HL-60/S4 treated with phorbol 12-myristate 13-acetate at 8.2 ng/mL for 4 days and 3 days (cell line): ENCODE results near the gene BLVRA.
"Not testable (repeated sequence)": the region's sequence is repeated elsewhere in the genome, so short reads cannot be mapped to it uniquely, and the experiment has no call there.

Experiments
- in situ Hi-C: fragments of 300-500 bp; cut with MboI; formaldehyde crosslinking; loops from 2 replicates; pipeline ENCODE4 v1.15.0; 2022; ENCODE audit warnings: low sequenced_read_pairs

The BLVRA gene

DNA sequence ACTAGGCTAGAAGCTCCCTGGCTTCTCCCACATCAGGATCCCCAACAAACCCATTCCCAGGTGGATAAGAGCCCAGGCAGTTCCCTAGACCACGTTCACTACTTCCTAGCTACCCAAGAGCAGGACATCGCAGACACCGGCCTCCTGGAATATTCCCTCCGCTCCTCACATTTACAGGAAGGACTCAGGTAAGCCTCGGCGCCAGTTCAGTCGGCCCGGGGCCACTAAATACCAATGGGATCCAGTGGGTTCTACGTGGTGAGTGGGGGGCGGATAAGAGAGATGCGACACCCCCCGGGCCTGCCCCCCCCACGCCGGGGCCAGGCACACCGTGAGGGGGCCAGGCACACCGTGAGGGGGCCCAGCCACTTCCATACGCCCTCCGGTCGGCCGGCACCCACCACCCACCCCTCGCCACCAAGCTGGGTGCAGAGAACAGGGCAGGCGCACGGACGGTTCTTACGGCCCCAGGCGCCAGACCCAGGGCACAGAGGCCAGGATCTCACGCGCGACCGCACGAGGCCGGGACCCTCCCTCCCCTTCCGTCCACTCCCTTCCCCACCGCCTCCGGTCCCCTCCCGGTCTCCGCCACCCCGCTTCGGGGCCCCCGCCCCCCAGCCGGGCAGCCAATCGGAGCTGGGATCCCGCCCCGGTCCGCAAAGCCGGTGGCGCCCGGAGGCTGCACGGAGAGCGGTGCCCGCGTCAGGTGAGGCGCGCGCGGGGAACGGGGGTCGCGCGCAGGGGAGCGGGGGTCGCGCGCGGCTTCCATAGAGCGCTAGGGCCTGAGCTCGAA is at the start of gene BLVRA:
TSS of gene BLVRA (plus strand) at position 652 of the 793 bp plus-strand sequence. CDS start 12,479 bp downstream, outside the sequence.
- in situ Hi-C loops = no loop called here

GRCh38 chr7:43711503-43711902 is 47.0 kb upstream of the BLVRA start:
- in situ Hi-C loops = loop anchor here (25.0 kb wide), 1 partner anchor 124 kb away; the partner anchor contains the start of gene STK17A

DNA sequence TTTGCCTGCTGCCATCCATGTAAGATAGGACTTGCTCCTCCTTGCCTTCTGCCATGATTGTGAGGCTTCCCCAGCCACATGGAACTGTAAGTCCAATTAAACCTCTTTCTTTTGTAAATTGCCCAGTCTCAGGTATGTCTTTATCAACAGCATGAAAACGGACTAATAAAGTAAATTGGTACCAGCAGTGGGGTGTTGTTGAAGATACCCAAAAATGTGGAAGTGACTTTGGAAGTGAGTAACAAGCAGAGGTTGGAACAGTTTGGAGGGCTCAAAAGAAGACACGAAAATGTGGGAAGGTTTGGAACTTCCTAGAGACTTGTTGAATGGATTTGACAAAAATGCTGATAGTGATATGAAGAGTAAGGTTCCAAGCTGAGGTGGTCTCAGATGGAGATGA is 42.5 kb upstream of the BLVRA start:
- in situ Hi-C loops = loop anchor here (25.0 kb wide), 1 partner anchor 129 kb away; the partner anchor contains the start of gene STK17A

DNA sequence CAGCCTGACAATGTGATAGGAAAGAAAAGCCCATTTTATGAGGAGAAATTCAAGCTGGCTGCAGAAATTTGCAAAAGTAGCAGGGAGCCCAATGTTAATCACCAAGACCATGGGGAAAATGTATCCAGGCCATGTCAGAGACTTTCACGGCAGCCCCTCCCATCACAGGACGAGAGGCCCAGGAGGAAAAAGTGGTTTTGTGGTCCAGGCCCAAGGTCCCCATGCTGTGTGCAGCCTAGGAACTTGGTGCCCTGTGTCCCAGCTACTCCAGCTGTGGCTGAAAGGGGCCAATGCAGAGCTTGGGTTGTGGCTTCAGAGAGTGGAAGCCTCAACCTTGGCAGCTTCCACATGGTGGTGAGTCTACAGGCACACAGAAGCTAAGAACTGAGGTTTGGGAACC is 41.9 kb upstream of the BLVRA start:
- in situ Hi-C loops = loop anchor here (25.0 kb wide), 1 partner anchor 129 kb away; the partner anchor contains the start of gene STK17A

- in situ Hi-C loops = loop anchor here (25.0 kb wide), 1 partner anchor 134 kb away; the partner anchor contains the start of gene STK17A
Measured at GRCh38 chr7:43721193-43721806, 37.2 kb upstream of the BLVRA start.

DNA sequence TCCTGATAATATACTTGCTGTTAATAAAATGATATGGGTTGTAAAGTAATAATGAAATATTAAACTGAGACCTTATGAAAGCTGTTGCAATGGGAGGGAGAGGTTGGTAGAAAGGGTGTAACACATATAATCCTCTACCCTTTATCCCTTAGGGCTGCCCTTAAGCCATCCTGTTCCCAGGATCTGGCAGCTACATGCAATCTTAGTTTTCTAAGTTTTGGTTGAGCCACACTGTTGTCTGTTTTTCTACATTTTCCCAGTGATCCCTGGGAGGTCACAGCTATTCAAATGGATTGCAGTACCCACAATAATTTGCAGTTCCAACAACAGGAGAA is 35.5 kb upstream of the BLVRA start:
- in situ Hi-C loops = loop anchor here (25.0 kb wide), 1 partner anchor 136 kb away; the partner anchor contains the start of gene STK17A

- in situ Hi-C loops = no loop called here
Measured at GRCh38 chr7:43725251-43725650, 33.2 kb upstream of the BLVRA start.

- in situ Hi-C loops = no loop called here
Measured at GRCh38 chr7:43726466-43726865, 32.0 kb upstream of the BLVRA start.

- in situ Hi-C loops = no loop called here
Measured at GRCh38 chr7:43727003-43727402, 31.5 kb upstream of the BLVRA start.

DNA sequence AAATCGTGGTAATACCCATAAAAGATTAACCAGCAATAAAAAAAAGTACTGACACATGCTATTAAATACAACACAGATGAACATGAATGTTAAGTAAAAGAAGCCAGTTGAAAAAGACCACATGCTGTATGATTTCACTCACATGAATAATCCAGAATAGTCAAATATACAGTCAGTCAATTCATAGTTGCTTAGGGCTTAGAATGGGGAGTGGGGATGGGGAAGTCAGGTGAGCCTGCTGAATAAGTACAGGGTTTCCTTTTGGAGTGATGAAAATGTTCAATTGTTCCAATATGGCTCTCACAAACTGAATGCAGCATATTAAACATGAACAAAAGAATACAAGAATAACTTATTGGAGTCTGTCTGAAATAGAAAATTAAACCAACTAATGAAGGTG is 31.0 kb upstream of the BLVRA start:
- in situ Hi-C loops = no loop called here

DNA sequence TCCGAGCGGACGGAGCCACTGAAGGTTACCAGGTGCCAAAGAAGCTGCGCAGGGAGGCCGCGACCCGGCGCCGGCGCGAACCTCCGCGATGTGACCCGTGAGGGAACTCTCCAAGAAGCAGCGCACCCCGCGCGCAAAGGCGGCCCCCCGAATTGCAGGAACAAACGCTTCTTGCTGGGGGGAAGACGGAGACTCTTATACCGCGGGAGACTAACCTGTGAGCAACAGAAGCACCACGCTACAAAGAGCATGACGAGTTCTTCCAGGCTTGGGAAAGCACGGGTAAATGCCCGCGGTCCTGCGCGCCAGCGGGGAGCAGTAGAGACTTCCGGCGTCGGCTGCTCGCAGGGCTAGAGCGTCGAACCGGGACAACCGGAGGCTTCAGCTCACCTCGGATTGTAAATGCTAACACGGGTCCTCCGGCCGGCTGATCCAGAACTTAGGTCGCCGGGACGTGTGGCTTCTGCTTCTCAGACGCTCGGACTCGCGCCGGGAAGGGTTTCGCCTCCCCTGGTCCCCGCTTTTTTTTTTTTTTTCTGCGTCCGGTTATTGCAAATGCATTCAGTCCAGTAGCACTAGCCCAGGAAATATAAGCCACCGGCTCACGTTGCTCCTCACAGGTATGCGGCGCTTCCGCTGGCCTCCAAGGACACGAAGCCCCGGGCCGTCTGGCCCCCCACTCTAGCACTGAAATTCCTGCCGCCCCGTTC is 29.1 kb upstream of the BLVRA start, which contains the start of gene COA1:
TSS of gene COA1 (minus strand) at position 310 of the 710 bp plus-strand sequence. CDS start 80,909 bp downstream, outside the sequence.
- in situ Hi-C loops = no loop called here

- in situ Hi-C loops = no loop called here
Measured at GRCh38 chr7:43729924-43730248, 28.6 kb upstream of the BLVRA start.

DNA sequence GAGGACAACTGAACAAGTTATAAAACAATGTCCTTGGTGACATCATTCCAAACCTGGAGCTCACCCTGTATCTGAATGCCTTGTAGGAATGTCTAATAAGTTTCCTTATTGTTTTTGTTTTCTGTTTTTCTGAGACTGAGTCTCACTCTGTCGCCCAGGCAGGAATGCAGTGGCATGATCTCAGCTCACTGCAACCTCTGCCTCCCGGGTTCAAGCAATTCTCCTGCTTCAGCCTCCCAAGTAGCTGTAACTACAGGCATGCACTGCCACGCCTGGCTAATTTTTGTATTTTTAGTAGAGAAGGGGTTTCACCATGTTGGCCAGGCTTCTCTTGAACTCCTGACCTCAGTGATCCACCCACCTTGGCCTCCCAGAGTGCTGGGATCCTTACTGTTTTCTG is 27.0 kb upstream of the BLVRA start:
- in situ Hi-C loops = not testable (repeated sequence)

DNA sequence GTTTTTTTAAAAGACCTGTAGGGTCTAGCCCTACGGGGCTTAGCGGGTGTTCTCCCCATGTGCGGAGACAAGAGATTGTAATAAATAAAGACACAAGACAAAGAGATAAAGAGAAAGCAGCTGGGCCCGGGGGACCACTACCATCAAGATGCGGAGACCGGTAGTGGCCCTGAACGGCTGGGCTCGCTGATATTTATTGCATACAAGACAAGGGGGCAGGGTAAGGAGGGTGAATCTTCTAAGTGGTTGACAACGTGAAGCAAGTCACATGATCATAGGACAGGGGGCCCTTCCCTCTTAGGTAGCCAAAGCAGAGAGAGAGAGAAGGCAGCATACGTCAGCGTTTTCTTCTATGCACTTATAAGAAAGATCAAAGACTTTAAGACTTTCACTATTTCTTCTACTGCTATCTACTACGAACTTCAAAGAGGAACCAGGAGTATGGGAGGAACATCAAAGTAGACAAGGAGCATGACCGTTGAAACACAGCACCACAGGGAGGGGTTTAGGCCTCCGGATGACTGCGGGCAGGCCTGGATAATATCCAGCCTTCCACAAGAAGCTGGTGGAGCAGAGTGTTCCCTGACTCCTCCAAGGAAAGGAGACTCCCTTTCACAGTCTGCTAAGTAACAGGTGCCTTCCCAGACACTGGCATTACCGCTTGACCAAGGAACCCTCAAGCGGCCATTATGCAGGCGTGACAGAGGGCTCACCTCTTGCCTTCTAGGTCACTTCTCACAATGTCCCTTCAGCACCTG is 23.7 kb upstream of the BLVRA start:
- in situ Hi-C loops = not testable (repeated sequence)

DNA sequence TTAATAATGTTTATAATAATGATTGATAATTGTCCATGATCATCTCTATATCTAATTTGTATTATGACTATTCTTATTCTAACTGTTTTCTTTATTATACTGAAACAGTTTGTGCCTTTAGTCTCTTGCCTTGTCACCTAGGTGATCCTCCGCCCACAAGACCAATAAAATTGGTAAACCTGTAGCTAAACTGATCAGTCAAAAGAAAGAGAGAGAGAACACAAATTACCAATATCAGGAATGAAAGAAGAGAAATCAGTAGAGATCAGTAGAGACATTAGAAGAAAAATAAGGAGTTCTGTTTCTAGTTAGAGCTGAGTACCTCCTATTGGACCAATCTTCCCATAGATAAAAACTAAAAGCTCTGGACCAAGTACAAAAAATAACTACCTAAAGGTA is 23.1 kb upstream of the BLVRA start:
- in situ Hi-C loops = no loop called here

- in situ Hi-C loops = no loop called here
Measured at GRCh38 chr7:43735802-43736603, 22.5 kb upstream of the BLVRA start.

GRCh38 chr7:43737467-43738127 is 20.9 kb upstream of the BLVRA start:
- in situ Hi-C loops = no loop called here

GRCh38 chr7:43742692-43743091 is 15.8 kb upstream of the BLVRA start:
- in situ Hi-C loops = no loop called here

DNA sequence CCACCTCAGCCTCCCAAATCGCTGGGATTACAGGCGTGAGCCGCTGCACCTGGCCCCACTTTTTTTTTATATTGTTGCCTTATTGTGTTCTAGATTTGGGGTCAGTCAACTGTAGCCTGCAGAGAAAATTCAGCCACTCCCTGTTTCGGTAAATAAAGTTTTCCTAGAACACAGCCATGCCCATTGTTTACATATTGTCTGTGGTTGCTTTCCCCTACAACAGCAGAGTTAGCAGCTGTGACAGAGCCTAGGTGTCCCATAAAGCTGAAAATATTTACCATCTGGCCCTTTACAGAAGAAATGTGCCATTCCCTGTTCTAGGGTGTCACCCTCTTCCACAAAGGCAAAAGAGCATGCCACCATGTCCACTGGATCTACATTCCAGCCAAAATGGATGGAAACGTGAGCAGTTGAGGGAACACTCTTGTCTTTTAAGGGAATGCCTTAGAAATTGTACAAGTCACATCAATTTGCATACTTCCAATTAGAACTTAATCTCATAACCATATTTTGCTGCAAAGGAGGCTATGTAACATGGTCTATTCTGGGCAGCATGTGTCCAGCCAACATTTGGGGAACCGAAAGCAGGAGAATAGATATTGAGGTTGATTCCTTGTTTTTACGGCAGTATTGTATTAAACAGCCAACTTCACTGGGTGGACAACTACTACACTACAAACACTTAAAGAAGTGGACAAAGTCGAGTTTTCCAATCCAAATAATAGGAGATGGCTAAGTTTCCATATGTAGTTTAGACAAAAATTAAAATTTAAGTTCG is 11.0 kb upstream of the BLVRA start:
- in situ Hi-C loops = no loop called here
